Lower lobe of right lung (tissue), 2 donors: ENCODE measurements around the gene CCNQ. TPM values are rescaled to one million over a fixed set of nuclear protein-coding genes. Genes with fewer than 3 reads are reported as not detected.

ENCODE experiments used
- ATAC-seq, 2 donors: fragments of 200-7000 bp; cut with Tn5 transposase; one replicate each; pipeline ENCODE4 v1.9.1; 2020 to 2022; ENCODE audit warnings: mild to moderate bottlenecking in 2 of 2, moderate library complexity in 2 of 2
- DNase-seq: peaks from one replicate; pipeline ENCODE4 v3.0.0-alpha.2; 2020
- H3K27ac ChIP-seq: fragments of 200-600 bp; one replicate; pipeline ENCODE4 v1.8.0; 2022
- H3K27me3 ChIP-seq: fragments of 200-600 bp; one replicate; pipeline ENCODE4 v1.8.0; 2022; ENCODE audit warnings: low read depth
- H3K36me3 ChIP-seq: fragments of 200-600 bp; one replicate; pipeline ENCODE4 v1.8.0; 2022; ENCODE audit warnings: mild to moderate bottlenecking
- H3K4me1 ChIP-seq: fragments of 200-600 bp; one replicate; pipeline ENCODE4 v1.8.0; 2022
- H3K4me3 ChIP-seq: fragments of 200-600 bp; one replicate; pipeline ENCODE4 v1.8.0; 2022; ENCODE audit warnings: mild to moderate bottlenecking
- H3K9me3 ChIP-seq: fragments of 200-600 bp; one replicate; pipeline ENCODE4 v1.8.0; 2022
- CTCF ChIP-seq: fragments of 200-600 bp; IDR thresholded peaks from one replicate; pipeline ENCODE4 v1.8.0; 2022; ENCODE audit warnings: antibody characterized with exemption, mild to moderate bottlenecking
- intact Hi-C: fragments of 100-400 bp; cut with DNase I; formaldehyde crosslinking; loops from one replicate; pipeline ENCODE4 v1.11.0; 2022
- total RNA-seq: library from RNA; stranded (reverse); fragmentation: NEBNext Ultra II Directional; extraction: Animal tissue kit (Norgen Biotek cat#: 25700); gene quantifications from one replicate; pipeline ENCODE4 v1.2.1, GENCODE V29; 2021
- donor health status: DM: no; HTN: yes; CAD: no; lungs with severe emphysema.

CCNQ gene
- total RNA-seq, 1 donor from 2014 or later: 17.0 TPM

- ATAC-seq (no peak), DNase-seq (no peak)
- no peak overlapping the region for H3K4me3 ChIP-seq
These were observed 42.7 kb upstream of the CCNQ start for GRCh38 chrX:153641627-153642026.

GRCh38 chrX:153640736-153641575 is 42.0 kb upstream of the CCNQ start:
- no peak overlapping the region for H3K4me3 ChIP-seq
- no peak for TF ChIP-seq CTCF
- ATAC-seq (no peak), DNase-seq (no peak)
- no peak overlapping the region for H3K27ac ChIP-seq
- H3K9me3 ChIP-seq: no peaks in the 10 kb centered on the region
- H3K36me3 ChIP-seq: no peaks in the 10 kb centered on the region
- peaks cover 39% of the 10 kb centered on the region for H3K27me3 ChIP-seq
- intact Hi-C loops: no loop called here
- no peaks in the 10 kb centered on the region for H3K4me1 ChIP-seq

More at GRCh38 chrX:153641627-153642026, 42.7 kb upstream of the CCNQ start:
- Histone ChIP-seq H3K27me3 (peaks cover 43% of the 10 kb centered on the region), H3K4me1 (no peaks in the 10 kb centered on the region), H3K9me3 (no peaks in the 10 kb centered on the region), H3K36me3 (no peaks in the 10 kb centered on the region), H3K27ac (no peak overlapping the region)
- intact Hi-C loops: no loop called here
- no peak for TF ChIP-seq CTCF

GRCh38 chrX:153640045-153640686 is 41.2 kb upstream of the CCNQ start:
- no peak for TF ChIP-seq CTCF
- H3K4me3 ChIP-seq: no peak overlapping the region
- H3K27ac ChIP-seq: no peak overlapping the region
- H3K27me3 ChIP-seq: peaks cover 36% of the 10 kb centered on the region
- ATAC-seq (no peak), DNase-seq (no peak)
- no peaks in the 10 kb centered on the region for H3K4me1 ChIP-seq
- no peaks in the 10 kb centered on the region for H3K36me3 ChIP-seq
- no peaks in the 10 kb centered on the region for H3K9me3 ChIP-seq
- intact Hi-C loops: no loop called here

- H3K27me3 ChIP-seq: peaks cover 29% of the 10 kb centered on the region
These were observed 40.5 kb upstream of the CCNQ start for GRCh38 chrX:153639177-153640044.

More at GRCh38 chrX:153639177-153640044, 40.5 kb upstream of the CCNQ start:
- no peak for TF ChIP-seq CTCF
- DNase-seq (no peak), ATAC-seq (no peak)
- Histone ChIP-seq H3K4me3 (no peak overlapping the region), H3K27ac (no peak overlapping the region), H3K9me3 (no peaks in the 10 kb centered on the region), H3K4me1 (no peaks in the 10 kb centered on the region), H3K36me3 (no peaks in the 10 kb centered on the region)
- intact Hi-C loops: no loop called here
